ENCODE data around the gene ASTE1.

The ASTE1 gene

DNA sequence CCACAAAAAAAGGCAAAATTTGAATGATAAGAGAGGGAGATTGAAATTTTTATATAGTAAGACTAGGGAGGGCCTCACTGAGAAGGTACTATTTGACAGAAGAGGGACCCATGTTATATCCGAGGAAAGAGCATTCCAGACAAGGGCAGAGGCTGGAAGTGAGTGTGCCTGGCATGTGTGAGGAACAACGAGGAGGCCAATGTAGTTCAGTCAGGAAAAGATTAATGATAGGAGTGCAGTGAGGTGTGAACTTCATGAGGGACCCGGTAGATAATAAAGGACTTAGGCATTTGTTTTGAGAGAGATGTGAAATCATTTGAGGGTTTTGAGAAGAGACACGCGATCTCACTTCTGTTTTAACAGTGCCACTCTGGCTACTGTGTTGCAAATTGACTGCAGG, 36.3 kb downstream of the ASTE1 start:
- Histone ChIP-seq H3K56ac (ENCODE audit: low read length) (no peak overlapping the region), H4K5ac (ENCODE audit: low read length) (no peak overlapping the region), H2AK5ac (ENCODE audit: low read length) (no peak overlapping the region), H3K4me2 (ENCODE audit: low read length) (no peak overlapping the region), H4K8ac (ENCODE audit: low read depth, low read length) (no peak overlapping the region), H2BK5ac (ENCODE audit: low read length) (no peak overlapping the region), H3K79me1 (ENCODE audit: low read length) (no peaks in the 10 kb centered on the region), H3K36me3 (ENCODE audit: control insufficient read depth, insufficient read depth, low read length) (peaks cover 2% of the 10 kb centered on the region), H3K27me3 (ENCODE audit: insufficient read depth, low read length, poor library complexity) (no peaks in the 10 kb centered on the region), H2BK15ac (replicated peaks; ENCODE audit: low read depth) (no peak overlapping the region), H3K79me2 (ENCODE audit: control insufficient read depth, insufficient read depth, low read length) (no peaks in the 10 kb centered on the region), H3K27ac (ENCODE audit: low read depth, low read length) (no peak overlapping the region), H3K4me3 (ENCODE audit: low read length) (no peak overlapping the region), H2BK120ac (ENCODE audit: low read depth, low read length) (no peak overlapping the region), H3K4ac (ENCODE audit: low read depth, low read length) (no peak overlapping the region), H3K23ac (ENCODE audit: low read length) (no peak overlapping the region), H3K4me1 (ENCODE audit: control insufficient read depth, low read depth, low read length) (no peaks in the 10 kb centered on the region), H3K9ac (ENCODE audit: low read length) (no peak overlapping the region), H3K18ac (ENCODE audit: low read length) (no peak overlapping the region)
- DNase-seq: no peak
- no CpG with 5 or more reads among the region's 5 CpGs for WGBS (ENCODE audit: extremely low coverage, insufficient coverage, low lambda C conversion rate)

DNA sequence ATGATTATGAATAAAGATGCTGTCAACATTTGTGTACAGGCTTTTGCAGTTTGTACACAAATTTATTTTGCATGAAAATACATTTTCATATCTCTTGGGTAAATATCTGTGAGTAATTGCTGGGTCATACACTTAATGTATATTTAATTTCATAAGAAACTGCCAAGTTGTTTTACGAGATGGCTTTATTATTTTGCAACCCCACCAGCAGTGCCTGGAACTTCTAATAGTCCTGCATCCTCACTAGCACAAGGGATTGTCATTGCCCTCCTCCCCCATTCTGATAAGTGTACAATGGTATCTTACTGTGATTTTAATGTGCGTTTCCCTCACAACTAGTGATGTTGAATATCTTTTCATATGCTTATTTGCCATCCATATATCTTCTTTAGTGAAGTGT, 45.2 kb downstream of the ASTE1 start:
- no peaks in the 10 kb centered on the region for H3K36me3 ChIP-seq (ENCODE audit: control insufficient read depth, insufficient read depth, low read length)
- no peak overlapping the region for H3K4me2 ChIP-seq (ENCODE audit: low read length)
- no peak overlapping the region for H4K5ac ChIP-seq (ENCODE audit: low read length)
- no peak overlapping the region for H3K9ac ChIP-seq (ENCODE audit: low read length)
- H3K79me1 ChIP-seq (ENCODE audit: low read length): no peaks in the 10 kb centered on the region
- H3K18ac ChIP-seq (ENCODE audit: low read length): no peak overlapping the region
- H2BK5ac ChIP-seq (ENCODE audit: low read length): no peak overlapping the region
- no peak overlapping the region for H3K56ac ChIP-seq (ENCODE audit: low read length)
- H2AK5ac ChIP-seq (ENCODE audit: low read length): no peak overlapping the region
- no peak overlapping the region for H3K23ac ChIP-seq (ENCODE audit: low read length)
- H4K8ac ChIP-seq (ENCODE audit: low read depth, low read length): no peak overlapping the region
- no peak for DNase-seq
- no peaks in the 10 kb centered on the region for H3K27me3 ChIP-seq (ENCODE audit: insufficient read depth, low read length, poor library complexity)
- no CpG with 5 or more reads among the region's 2 CpGs for WGBS (ENCODE audit: extremely low coverage, insufficient coverage, low lambda C conversion rate)
- H3K4ac ChIP-seq (ENCODE audit: low read depth, low read length): no peak overlapping the region
- no peaks in the 10 kb centered on the region for H3K79me2 ChIP-seq (ENCODE audit: control insufficient read depth, insufficient read depth, low read length)
- H3K27ac ChIP-seq (ENCODE audit: low read depth, low read length): no peak overlapping the region
- no peak overlapping the region for H3K4me3 ChIP-seq (ENCODE audit: low read length)
- H2BK120ac ChIP-seq (ENCODE audit: low read depth, low read length): no peak overlapping the region
- no peaks in the 10 kb centered on the region for H3K4me1 ChIP-seq (ENCODE audit: control insufficient read depth, low read depth, low read length)
- no peak overlapping the region for H2BK15ac ChIP-seq (replicated peaks; ENCODE audit: low read depth)

DNA sequence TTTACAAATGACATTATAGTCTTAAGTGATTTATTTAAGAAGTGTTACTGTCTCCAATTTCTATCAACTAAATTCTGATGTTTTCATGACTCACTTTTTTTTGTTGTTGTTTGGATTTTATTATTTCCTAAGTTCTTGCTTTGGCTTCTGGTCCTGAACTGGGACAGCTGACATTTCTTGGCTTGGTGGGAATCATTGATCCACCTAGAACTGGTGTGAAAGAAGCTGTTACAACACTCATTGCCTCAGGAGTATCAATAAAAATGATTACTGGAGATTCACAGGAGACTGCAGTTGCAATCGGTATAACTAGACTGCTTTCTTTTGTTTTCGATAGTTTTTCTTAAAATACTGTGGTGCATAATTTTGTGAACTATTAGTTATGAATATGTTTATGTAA, 47.5 kb downstream of the ASTE1 start:
- no peak overlapping the region for H3K9ac ChIP-seq (ENCODE audit: low read length)
- no peaks in the 10 kb centered on the region for H3K4me1 ChIP-seq (ENCODE audit: control insufficient read depth, low read depth, low read length)
- no peak overlapping the region for H4K5ac ChIP-seq (ENCODE audit: low read length)
- no peak overlapping the region for H3K4me2 ChIP-seq (ENCODE audit: low read length)
- no peak for DNase-seq
- H2BK120ac ChIP-seq (ENCODE audit: low read depth, low read length): no peak overlapping the region
- WGBS (ENCODE audit: extremely low coverage, insufficient coverage, low lambda C conversion rate): 100% methylated on average over 1 of the region's 2 CpGs
- no peak overlapping the region for H2BK5ac ChIP-seq (ENCODE audit: low read length)
- H2AK5ac ChIP-seq (ENCODE audit: low read length): no peak overlapping the region
- no peak overlapping the region for H3K4ac ChIP-seq (ENCODE audit: low read depth, low read length)
- H3K56ac ChIP-seq (ENCODE audit: low read length): no peak overlapping the region
- no peaks in the 10 kb centered on the region for H3K36me3 ChIP-seq (ENCODE audit: control insufficient read depth, insufficient read depth, low read length)
- H3K27ac ChIP-seq (ENCODE audit: low read depth, low read length): no peak overlapping the region
- no peak overlapping the region for H4K8ac ChIP-seq (ENCODE audit: low read depth, low read length)
- H3K79me2 ChIP-seq (ENCODE audit: control insufficient read depth, insufficient read depth, low read length): no peaks in the 10 kb centered on the region
- no peak overlapping the region for H3K23ac ChIP-seq (ENCODE audit: low read length)
- H3K18ac ChIP-seq (ENCODE audit: low read length): no peak overlapping the region
- H3K4me3 ChIP-seq (ENCODE audit: low read length): no peak overlapping the region
- H3K79me1 ChIP-seq (ENCODE audit: low read length): no peaks in the 10 kb centered on the region
- no peak overlapping the region for H2BK15ac ChIP-seq (replicated peaks; ENCODE audit: low read depth)
- no peaks in the 10 kb centered on the region for H3K27me3 ChIP-seq (ENCODE audit: insufficient read depth, low read length, poor library complexity)

DNA sequence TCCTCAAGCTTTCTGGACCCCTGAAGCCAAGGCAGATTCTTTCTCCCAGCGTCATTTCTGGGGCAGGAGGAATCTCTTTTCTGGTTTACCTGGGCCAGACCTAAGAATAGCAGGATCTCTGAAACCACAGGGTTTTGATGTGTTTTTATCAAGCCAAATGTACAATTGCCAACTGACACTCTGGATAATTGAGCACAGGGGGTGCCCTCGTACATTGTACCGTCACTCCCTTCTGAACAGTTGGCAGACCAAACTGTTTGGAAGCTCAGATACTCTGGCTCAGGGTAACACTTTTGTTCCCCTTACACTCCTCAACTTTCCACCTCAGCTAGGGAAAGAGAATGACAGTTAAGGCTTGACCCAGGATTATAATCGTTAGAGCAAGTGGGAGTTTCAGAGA, 49.9 kb downstream of the ASTE1 start:
- Histone ChIP-seq H3K4me1 (ENCODE audit: control insufficient read depth, low read depth, low read length) (no peaks in the 10 kb centered on the region), H3K27ac (ENCODE audit: low read depth, low read length) (no peak overlapping the region), H3K18ac (ENCODE audit: low read length) (no peak overlapping the region), H2BK15ac (replicated peaks; ENCODE audit: low read depth) (no peak overlapping the region), H3K9ac (ENCODE audit: low read length) (no peak overlapping the region), H2BK120ac (ENCODE audit: low read depth, low read length) (no peak overlapping the region), H4K5ac (ENCODE audit: low read length) (no peak overlapping the region), H3K27me3 (ENCODE audit: insufficient read depth, low read length, poor library complexity) (no peaks in the 10 kb centered on the region), H3K79me2 (ENCODE audit: control insufficient read depth, insufficient read depth, low read length) (no peaks in the 10 kb centered on the region), H4K8ac (ENCODE audit: low read depth, low read length) (no peak overlapping the region), H2BK5ac (ENCODE audit: low read length) (no peak overlapping the region), H3K4me2 (ENCODE audit: low read length) (no peak overlapping the region), H3K56ac (ENCODE audit: low read length) (no peak overlapping the region), H3K4me3 (ENCODE audit: low read length) (no peak overlapping the region), H2AK5ac (ENCODE audit: low read length) (no peak overlapping the region), H3K79me1 (ENCODE audit: low read length) (no peaks in the 10 kb centered on the region), H3K4ac (ENCODE audit: low read depth, low read length) (no peak overlapping the region), H3K23ac (ENCODE audit: low read length) (no peak overlapping the region), H3K36me3 (ENCODE audit: control insufficient read depth, insufficient read depth, low read length) (no peaks in the 10 kb centered on the region)
- no peak for DNase-seq
- no CpG with 5 or more reads among the region's 4 CpGs for WGBS (ENCODE audit: extremely low coverage, insufficient coverage, low lambda C conversion rate)

DNA sequence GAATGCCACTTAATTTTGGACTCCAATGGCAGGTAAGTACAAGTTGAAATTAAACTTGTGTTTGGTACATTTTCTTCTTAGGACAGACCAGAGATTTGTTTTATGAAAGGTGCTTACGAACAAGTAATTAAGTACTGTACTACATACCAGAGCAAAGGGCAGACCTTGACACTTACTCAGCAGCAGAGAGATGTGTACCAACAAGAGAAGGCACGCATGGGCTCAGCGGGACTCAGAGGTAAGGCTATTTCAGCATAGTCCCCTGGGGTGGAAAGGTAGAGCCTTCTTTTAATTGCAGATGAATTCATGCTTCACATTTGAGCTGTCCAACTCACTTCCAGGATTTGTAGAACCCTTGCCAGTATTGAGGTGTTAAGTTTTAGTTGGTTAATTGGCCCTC, 51.4 kb downstream of the ASTE1 start:
- Histone ChIP-seq H3K23ac (ENCODE audit: low read length) (no peak overlapping the region), H3K79me1 (ENCODE audit: low read length) (no peaks in the 10 kb centered on the region), H4K8ac (ENCODE audit: low read depth, low read length) (no peak overlapping the region), H3K4me2 (ENCODE audit: low read length) (no peak overlapping the region), H3K36me3 (ENCODE audit: control insufficient read depth, insufficient read depth, low read length) (no peaks in the 10 kb centered on the region), H3K56ac (ENCODE audit: low read length) (no peak overlapping the region), H3K4me3 (ENCODE audit: low read length) (no peak overlapping the region), H3K4ac (ENCODE audit: low read depth, low read length) (no peak overlapping the region), H3K9ac (ENCODE audit: low read length) (no peak overlapping the region), H2AK5ac (ENCODE audit: low read length) (no peak overlapping the region), H2BK5ac (ENCODE audit: low read length) (no peak overlapping the region), H3K27ac (ENCODE audit: low read depth, low read length) (no peak overlapping the region), H4K5ac (ENCODE audit: low read length) (no peak overlapping the region), H2BK15ac (replicated peaks; ENCODE audit: low read depth) (no peak overlapping the region), H3K18ac (ENCODE audit: low read length) (no peak overlapping the region), H2BK120ac (ENCODE audit: low read depth, low read length) (no peak overlapping the region), H3K27me3 (ENCODE audit: insufficient read depth, low read length, poor library complexity) (no peaks in the 10 kb centered on the region), H3K79me2 (ENCODE audit: control insufficient read depth, insufficient read depth, low read length) (no peaks in the 10 kb centered on the region), H3K4me1 (ENCODE audit: control insufficient read depth, low read depth, low read length) (no peaks in the 10 kb centered on the region)
- no peak for DNase-seq
- WGBS (ENCODE audit: extremely low coverage, insufficient coverage, low lambda C conversion rate): no CpG with 5 or more reads among the region's 3 CpGs

DNA sequence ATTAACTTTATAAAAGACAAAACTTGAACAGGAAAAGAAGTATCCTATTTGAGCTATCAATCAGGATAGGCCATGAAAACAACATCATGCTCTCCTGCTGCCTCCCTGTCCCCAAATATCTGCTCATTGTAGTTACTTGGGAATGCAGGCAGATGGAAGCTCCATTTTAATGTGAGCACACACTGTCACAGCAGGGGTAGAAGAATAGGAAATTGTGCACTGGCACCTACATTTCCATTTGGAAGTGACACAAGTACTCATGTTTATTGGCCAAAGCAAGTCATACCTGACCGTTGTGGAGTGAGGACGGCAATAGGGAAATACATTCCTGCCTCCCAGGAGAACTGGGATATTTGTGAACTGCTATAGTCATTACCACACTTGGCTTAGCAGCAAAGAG, 52.4 kb downstream of the ASTE1 start:
- H3K9ac ChIP-seq (ENCODE audit: low read length): no peak overlapping the region
- no peak overlapping the region for H2BK15ac ChIP-seq (replicated peaks; ENCODE audit: low read depth)
- no peaks in the 10 kb centered on the region for H3K4me1 ChIP-seq (ENCODE audit: control insufficient read depth, low read depth, low read length)
- H3K4me3 ChIP-seq (ENCODE audit: low read length): no peak overlapping the region
- no peak overlapping the region for H2BK5ac ChIP-seq (ENCODE audit: low read length)
- H3K79me2 ChIP-seq (ENCODE audit: control insufficient read depth, insufficient read depth, low read length): no peaks in the 10 kb centered on the region
- H4K5ac ChIP-seq (ENCODE audit: low read length): no peak overlapping the region
- H3K79me1 ChIP-seq (ENCODE audit: low read length): no peaks in the 10 kb centered on the region
- H3K18ac ChIP-seq (ENCODE audit: low read length): no peak overlapping the region
- no CpG with 5 or more reads among the region's 2 CpGs for WGBS (ENCODE audit: extremely low coverage, insufficient coverage, low lambda C conversion rate)
- DNase-seq: no peak
- no peak overlapping the region for H4K8ac ChIP-seq (ENCODE audit: low read depth, low read length)
- H3K4ac ChIP-seq (ENCODE audit: low read depth, low read length): no peak overlapping the region
- H2BK120ac ChIP-seq (ENCODE audit: low read depth, low read length): no peak overlapping the region
- H3K56ac ChIP-seq (ENCODE audit: low read length): no peak overlapping the region
- no peak overlapping the region for H3K27ac ChIP-seq (ENCODE audit: low read depth, low read length)
- no peak overlapping the region for H3K23ac ChIP-seq (ENCODE audit: low read length)
- no peak overlapping the region for H3K4me2 ChIP-seq (ENCODE audit: low read length)
- no peak overlapping the region for H2AK5ac ChIP-seq (ENCODE audit: low read length)
- no peaks in the 10 kb centered on the region for H3K36me3 ChIP-seq (ENCODE audit: control insufficient read depth, insufficient read depth, low read length)
- H3K27me3 ChIP-seq (ENCODE audit: insufficient read depth, low read length, poor library complexity): no peaks in the 10 kb centered on the region
